ENCODE results near the gene SPINT4.

Gene SPINT4

DNA sequence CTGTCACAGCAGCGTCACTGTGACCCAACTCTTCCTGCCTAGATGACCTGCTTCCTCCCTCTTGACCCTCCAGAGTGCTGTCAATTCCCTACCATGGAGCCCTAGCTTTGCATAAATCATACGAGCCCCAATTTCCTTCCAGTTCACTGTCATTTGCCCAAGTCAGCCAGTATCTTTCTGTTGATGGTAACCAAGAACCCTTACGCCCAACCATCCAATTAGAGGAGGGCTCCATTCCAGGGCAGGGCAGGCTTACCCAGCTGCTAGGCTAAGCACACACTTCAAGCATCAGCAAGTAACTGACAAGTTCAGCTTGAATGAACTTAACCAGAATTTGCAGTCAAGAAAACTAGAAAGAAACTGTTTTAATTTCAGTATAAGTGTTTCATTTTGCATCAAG is 43.8 kb downstream of the SPINT4 start:
- no peak for DNase-seq

DNA sequence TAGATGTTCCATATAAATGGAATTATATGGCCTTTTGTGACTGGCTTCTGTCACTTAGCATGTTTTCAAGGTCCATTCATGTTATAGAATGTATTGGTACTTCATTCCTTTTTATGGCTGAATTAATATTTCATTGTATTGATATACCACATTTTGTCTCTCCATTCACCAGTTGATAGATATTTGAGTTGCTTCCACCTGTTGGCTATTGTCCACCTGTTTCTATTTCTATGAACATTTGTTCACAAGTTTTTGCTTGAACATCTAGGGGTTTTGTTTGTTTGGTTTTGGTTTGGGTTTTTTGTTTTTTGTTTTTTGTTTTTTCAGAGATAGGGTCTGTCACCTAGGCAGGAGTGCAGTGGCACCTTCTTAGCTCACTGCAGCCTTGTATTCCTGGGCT is 46.3 kb downstream of the SPINT4 start:
- DNase-seq: no peak

DNA sequence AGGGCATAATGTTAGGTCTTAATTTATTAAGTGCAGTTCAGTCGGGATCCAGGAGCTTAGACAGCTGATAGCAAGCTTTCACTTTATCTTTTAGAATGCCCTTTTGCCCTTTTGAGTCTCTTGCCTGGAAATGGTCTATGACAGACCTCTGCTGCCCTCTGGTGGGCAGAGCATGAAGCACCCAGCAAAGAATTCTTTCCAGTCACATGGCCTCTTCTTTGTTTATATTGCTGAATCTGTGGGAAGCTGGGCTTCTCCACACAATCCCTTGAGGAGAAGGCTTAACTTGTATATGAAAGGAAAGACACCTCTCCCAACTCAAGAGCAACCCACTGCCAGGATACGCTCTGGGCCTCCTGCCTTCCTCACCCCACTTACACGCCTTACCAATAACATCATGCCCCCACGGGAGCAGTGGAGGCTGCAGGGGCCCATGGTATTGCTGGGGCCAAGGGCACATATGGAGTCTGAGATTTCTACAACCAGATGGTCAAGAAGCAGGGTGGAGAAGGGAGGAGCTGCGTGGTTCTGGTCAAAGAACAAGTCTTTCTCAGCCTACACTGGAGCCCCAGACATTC is 49.1 kb downstream of the SPINT4 start:
- DNase-seq: peak; percentile 77 to 81

DNA sequence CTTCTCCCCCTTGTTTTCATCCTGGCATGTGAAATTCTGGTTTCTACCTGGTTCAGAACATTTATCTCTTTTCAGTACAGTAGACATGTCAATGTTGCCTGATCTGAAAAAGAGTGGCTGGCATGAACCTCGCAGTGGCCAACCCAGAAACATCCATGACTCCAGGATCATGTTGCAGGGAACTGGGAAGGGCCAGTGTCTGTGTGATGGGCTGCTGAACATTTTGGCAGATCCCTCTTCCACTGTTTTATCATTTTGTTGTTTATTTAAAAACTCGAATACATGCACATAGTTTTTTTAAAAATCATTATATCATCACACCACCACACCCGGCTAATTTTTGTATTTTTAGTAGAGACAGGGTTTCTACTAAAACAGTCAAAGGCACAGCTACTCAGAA is 50.5 kb downstream of the SPINT4 start:
- no peak for DNase-seq

DNA sequence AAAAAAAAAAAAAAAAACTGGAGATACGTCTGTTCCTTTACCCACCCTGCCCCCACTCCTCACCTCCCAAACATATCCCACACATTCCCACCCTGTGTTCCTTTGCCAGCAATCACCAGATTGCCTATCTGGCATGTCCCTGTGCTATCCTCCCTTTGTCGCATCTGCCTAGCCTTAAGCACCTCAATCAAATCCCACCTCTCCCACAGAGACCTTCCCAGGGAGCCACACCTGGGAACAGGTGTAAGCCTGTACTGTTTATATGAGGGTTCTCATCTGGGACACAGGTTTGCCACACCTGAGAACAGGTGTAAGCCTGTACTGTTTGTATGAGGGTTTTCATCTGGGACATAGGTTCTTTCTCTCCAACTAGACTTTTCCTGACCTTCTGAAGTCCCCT is 52.8 kb downstream of the SPINT4 start:
- no peak for DNase-seq

DNA sequence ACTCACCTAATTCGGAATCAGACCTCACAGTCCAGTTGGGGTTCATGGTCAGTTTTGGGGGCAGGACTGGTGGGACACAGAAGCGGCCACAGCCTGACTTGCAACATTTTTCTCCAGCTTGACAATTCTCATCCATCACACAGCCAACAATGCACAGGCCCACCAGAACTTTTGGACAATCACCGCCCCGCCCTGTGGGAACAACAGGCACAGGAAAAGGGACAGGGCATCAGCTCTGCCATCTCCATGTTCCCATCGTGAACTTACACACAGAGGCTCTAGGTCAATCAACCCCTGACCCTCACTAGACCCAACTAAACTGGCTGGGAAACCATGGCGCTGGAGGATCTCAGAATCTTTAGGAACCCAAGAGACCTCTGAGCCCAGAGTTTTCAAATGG is 53.3 kb downstream of the SPINT4 start:
- no peak for DNase-seq

Data from NCI-H2081 (cell line).